HCT116 (cell line): ENCODE data around the gene HOXD8.

Experiments
- ZFX ChIP-seq: fragments of 450-650 bp; IDR thresholded peaks from 2 replicates; pipeline ENCODE4 v1.6.1; 2017
- ZNF274 ChIP-seq: fragments of 200-500 bp; sonication (Bioruptor generic); IDR thresholded peaks from 2 replicates; pipeline ENCODE4 v1.6.1; 2014; ENCODE audit warnings: mild to moderate bottlenecking, low read depth, low read length, inconsistent platforms

DNA sequence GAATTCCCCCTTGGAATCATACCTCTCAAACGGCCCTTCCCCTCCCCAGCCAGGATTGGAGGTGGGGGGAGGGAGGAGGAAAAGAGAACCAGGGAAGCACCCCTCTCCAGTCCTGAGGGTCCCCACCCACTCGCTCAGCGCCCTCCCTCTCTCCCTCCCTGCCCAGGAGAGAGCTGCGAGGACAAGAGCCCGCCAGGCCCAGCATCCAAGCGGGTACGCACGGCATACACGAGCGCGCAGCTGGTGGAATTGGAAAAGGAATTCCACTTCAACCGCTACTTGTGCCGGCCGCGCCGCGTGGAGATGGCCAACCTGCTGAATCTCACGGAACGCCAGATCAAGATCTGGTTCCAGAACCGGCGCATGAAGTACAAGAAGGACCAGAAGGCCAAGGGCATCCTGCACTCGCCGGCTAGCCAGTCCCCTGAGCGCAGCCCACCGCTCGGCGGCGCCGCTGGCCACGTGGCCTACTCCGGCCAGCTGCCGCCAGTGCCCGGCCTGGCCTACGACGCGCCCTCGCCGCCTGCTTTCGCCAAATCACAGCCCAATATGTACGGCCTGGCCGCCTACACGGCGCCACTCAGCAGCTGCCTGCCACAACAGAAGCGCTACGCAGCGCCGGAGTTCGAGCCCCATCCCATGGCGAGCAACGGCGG, 42.0 kb downstream of the HOXD8 start:
- TF ChIP-seq ZNF274 = no peak
- TF ChIP-seq ZFX = no peak
